ENCODE measurements around the gene CREBBP.

DNA sequence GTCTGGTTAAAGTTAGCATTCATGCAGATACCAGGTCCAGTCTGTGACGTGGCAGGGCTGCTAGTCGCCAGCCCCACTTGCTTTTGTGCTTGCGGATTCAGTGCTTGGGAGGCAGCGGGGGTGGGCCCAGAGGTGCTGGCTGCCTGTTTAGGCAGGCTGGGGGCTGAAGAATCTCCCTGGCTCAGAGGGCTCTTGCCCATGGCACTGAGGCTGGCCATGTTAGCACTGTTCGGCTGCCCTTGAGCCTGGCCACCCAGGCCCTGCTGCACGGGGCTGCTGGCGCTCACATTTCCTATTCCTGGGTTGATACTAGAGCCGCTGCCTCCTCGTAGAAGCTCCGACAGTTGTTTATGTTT lies 30.0 kb downstream of the CREBBP start:
- TF ChIP-seq, protein P1, sequence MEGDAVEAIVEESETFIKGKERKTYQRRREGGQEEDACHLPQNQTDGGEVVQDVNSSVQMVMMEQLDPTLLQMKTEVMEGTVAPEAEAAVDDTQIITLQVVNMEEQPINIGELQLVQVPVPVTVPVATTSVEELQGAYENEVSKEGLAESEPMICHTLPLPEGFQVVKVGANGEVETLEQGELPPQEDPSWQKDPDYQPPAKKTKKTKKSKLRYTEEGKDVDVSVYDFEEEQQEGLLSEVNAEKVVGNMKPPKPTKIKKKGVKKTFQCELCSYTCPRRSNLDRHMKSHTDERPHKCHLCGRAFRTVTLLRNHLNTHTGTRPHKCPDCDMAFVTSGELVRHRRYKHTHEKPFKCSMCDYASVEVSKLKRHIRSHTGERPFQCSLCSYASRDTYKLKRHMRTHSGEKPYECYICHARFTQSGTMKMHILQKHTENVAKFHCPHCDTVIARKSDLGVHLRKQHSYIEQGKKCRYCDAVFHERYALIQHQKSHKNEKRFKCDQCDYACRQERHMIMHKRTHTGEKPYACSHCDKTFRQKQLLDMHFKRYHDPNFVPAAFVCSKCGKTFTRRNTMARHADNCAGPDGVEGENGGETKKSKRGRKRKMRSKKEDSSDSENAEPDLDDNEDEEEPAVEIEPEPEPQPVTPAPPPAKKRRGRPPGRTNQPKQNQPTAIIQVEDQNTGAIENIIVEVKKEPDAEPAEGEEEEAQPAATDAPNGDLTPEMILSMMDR (conservative IDR thresholded peaks at IDR 0.05 in 1 of 2, IDR thresholded peaks at IDR 0.05 in 1 of 2; ENCODE audit: low read depth in 1 of 2, low read length in 2 of 2), result no peak
- no peak for TF ChIP-seq EZH2 (IDR thresholded peaks at IDR 0.05; ENCODE audit: low read length, missing control alignments)
